Fibroblast of skin of right biceps (primary cell): Measurements from ENCODE around the gene RNF19B.
A peak's percentile ranks its signal among the peaks of the same experiment; 100 is the strongest.
"Not testable (repeated sequence)": the region's sequence is repeated elsewhere in the genome, so short reads cannot be mapped to it uniquely, and the experiment has no call there.

Experiments used
- DNase-seq: peaks from one replicate; pipeline ENCODE4 v3.0.0-alpha.2; 2013

RNF19B gene

DNA sequence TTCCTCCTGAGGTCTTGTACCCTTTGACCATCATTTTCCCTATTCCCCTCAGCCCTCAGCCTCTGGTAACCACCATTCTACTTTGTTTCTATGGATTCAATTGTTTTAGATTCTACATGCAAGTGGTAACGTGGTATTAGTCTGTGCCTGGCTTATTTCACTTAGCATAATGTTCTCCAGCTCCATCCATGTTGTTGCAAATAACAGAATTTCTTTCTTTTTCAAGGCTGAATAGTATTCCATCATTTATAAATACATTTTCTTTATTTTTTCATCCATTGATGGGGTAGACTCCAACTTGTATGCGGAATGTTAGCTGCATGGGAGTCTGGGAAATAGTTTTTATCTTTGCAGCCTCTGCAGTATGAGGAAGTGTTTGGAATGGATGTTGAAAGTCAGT is 37.2 kb downstream of the RNF19B start:
- no peak for DNase-seq

DNA sequence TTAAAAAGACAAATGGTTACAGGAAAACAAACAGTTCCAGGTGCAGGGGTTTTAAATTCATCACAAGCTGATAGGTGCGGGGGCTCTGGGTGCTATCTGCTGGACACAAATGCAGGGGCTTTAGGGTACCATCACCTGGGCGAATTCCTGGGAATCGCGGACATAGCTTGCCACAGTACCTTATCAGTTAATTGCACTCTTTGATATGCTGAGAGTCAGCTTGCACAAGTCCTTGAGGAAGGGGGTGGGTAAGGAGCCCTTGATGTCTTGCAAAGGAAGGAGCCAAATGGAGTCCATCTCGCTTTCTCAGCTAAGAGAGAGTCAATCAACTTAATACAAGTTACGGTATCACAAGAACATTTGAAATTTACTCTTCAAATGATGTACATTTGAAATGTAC is 38.0 kb downstream of the RNF19B start:
- DNase-seq: no peak

DNA sequence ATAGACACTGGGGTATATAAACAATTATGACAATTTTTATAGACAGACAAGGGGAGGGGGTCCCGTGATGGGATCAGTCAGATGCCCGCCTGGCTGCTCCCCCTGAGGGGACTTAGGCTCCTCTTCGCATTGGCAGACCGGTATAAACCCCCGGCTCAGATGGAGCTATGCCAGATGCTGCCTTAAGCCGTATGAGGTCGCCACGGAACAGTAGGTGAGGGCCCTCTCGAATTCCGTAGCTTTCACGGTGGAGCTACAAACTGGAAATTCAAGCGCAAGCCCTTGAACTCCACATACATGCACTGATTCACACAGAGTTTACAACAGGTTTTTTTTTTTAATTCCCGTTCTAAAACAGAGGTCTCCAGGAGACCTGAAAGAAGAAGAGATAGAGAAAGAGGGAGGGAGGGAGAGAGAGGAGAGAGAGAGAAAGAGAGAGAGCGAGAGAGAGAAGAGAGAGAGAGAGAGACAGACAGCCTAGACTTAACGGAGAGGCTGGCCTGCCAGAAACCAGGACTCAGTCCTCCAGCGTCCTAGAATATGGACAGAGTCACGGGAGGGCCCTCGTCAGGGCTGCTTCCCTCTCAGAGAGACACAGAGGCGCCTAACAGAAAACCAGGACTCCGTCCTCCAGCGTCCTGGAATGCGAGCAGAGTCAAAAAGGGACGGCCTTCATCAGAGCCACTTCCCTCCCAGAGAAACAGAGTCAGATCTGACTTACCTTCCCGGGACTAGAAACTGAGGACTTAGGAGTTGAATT is 39.0 kb downstream of the RNF19B start:
- DNase-seq: peak; percentile 48

DNA sequence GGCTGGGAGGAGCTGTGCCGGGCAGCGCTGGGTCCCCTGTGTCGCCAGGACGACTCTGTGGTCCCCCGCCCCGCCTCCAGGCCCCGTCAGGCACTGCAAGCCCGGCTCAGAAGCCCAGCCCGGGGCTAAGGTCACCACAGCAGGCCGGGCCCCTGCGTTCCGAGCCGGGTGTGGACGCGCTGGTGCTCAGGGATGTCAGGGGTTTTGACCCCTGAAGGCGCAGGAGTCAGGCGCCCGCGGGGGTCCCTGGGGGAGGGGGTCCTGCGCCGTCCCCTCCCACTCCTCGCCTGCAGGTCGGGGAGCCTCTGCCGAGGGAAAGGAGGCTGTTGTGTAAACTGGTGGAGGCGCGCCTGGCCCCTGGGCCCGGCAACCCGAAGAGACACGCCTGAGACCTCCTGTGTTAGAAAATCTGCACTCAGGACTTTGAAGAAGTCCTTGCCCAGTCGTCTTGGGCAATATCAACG is 39.7 kb downstream of the RNF19B start:
- no peak for DNase-seq

DNA sequence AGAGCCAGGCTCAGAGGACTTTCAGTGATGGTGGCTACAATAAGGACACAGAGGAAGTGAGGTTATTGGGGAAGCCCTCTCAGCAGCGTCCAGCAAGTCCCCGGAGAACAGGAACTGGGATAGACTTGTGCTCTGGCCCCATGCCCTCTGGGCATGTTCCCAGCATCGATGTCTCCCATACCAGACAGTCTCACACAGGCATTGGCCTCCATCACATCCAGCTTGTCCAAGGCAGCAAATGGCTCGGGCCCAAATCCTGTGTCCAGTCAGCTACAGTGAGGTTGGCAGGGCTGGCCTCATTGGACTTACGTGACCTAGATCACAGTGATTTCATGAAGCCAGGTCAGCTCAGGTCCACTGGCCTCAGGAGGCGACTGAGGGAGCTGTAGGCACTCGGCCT is 43.8 kb downstream of the RNF19B start:
- peak; percentile 16 for DNase-seq

DNA sequence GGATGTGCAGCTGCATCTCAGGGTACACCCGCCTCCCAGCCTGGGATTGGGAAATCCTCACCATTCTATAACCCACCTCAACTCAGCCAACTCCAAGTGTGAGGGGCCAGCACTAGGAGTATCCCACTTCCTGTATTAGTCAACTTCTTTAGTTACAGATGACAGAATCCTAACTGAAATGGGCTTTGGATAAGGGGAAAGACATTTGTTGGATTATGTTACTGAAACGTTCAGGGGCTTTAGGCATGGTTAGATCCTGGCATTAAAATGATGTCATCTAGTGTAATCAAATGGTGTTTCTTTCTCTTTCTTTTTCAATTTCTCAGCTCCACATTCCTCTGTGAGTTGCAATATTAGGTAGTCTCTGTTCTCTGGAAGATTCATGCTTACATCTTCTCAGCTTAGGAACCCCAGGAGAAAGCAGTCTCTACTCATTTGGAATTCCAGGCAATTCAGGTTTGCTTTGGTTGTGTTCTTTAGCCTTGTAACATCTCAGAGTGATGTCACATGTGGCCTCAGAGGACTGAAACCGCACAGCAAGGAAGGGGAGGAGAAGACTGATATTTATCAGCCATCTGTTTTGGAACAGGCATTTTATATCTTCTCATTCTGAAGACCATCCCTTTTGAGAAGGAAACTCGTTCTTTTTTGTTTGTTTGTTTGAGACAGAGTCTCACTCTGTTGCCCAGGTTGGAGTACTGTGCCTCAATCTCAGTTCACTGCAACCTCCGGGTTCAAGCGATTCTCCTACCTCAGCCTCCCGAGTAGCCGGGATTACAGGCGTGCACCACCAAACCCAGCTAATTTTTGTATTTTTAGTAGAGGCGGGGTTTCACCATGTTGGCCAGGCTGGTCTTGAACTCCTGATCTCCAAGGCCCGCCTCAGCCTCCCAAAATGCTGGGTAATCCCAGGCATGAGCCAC is 44.5 kb downstream of the RNF19B start:
- peak; percentile 78 for DNase-seq

DNA sequence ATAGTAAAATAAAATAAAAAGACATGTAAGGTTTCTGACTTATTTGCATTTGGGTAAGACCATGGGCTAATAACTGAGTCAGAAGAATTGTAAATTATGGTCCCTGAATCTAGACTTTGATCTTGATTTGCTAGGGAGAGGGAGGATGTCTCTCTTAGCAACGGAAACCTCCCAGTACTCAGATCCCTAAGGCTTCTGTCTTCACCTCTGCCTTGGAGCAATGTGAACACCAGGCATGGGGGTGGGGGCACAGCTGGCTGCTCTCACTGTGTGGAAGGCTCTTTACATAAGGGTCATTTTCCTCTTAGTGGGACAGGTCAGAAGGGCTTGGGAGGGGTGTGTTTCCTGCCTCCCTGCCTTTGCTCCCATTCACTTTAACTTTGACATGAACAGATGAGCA is 46.4 kb downstream of the RNF19B start:
- no peak for DNase-seq

DNA sequence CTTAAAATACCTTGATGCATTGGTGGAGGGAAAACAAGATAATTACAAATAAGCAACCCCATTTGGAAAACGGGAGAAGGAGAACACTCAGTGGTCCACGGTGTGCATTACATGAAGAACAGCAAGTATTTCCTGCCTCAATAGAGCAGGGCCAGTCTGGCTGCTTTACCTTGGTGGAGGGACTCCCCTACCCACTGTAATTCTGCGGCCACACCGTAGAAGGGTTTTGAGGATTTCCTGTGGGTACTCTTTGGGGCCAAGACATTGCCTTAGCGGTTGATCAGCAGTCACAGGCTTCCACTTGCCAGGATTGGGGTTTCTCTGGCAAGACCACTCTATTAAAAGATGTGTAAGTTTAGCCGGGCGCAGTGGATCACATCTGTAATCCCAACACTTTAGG is 47.1 kb downstream of the RNF19B start:
- no peak for DNase-seq

DNA sequence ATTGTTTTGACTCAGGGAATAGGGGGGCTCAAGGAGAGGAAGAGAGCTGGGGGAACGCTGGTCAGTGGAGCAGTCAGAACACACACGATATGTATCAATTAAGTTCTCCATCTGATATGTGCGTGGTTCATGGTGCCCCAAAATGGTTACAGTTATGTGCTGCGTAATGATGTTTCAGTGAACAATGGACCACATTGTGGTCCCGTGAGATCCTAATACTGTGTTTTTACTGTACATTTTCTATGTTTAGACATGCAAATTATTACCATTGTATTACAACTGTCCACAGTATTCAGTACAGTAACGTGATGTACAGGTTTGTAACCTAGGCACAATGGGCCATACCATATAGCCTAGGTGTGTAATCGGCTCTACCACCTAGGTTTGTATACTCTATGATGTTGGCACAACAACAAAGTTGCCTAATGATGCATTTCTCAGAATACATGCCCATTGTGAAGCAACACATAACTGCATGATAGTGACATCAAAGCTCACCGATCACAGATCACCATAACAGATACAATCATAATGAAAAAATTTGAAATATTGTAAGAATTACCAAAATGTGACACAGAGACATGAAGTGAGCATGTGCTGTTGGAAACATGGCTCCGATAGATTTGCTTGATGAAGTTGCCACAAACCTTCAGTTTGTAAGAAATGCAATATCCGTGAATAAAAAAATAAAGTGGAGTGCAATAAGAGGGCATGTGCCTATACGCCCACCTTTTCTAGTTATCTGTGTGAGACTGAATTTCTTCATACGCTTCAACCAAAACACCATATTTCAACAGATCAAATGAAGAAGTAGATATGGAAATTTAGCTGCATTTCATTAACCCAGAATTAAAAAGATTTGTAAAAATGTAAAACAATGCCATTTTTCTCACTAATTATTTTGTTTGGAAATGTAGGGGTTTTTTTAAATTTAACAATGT is 48.6 kb downstream of the RNF19B start:
- DNase-seq: peak; percentile 31

DNA sequence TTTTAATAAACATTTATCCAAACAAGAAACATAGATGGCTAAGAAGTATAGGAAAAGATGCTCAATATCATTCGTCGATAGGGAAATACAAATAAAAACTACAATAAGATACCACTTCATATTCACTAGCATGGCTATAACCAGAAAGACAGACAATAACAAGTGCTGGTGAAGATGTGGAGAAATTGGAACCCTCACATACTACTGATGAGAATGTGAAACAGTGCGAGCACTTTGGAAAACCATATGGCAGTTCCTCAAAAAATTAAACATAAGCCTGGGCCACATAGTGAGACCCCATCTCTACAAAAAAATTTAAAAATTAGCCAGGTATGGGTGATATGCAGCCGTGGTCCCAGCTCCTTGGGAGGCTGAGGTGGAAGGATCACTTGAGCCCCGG is 54.3 kb downstream of the RNF19B start:
- no peak for DNase-seq

DNA sequence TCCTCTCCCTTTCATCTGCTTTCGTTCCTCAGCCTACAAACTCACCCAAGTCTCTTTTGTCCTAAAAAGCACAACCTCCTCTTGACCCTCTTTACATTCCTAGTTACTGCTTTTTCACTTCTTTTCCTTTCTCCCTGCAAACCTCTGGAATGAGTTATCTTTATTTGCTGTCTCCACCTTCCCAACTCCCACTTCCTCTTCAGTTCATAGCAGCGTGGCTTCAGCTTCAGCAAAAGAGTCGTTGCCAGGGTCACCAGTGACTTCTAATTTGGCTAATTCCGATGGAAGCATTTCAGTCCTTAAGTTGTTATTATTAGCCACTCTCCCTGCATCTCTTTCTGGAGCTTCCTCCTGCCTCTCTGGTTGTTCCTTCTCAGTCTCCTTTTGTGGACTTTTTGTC is 57.2 kb downstream of the RNF19B start:
- DNase-seq: peak; percentile 60

DNA sequence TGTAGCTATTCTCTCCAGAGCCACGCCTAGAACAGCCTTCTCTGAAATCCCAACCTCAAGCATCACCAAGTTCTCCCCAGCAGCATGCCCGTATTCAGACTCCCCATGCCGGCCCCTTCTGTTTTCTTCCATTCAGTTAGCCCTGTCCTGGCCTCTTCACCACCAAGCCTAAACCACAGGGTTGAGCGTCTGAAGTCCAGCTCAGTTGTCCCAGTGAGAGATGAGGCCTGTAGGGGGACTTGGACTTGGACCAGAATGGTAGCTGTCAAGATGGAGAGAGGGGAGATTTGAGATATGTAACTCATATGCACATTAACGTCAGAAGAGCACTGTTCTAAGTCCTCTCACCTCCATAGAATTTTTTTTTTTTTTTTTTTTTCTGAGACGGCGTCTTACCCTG is 58.0 kb downstream of the RNF19B start:
- DNase-seq: no peak

DNA sequence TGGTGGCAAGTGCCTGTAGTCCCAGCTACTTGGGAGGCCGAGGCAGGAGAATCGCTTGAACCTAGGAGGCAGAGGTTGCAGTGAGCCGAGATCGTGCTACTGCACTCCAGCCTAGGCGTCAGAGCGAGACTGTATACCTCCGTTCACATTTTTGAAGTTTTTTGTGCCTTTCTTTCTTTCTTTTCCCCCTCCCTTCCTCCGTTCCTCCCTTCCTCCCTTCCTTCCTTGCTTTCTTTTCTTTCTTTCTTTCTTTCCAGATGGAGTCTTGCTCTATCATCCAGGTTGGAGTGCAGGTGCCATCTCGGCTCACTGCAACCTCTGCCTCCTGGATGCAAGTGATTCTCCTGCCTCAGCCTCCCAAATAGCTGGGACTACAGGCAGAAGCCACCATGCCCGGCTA is 59.0 kb downstream of the RNF19B start:
- DNase-seq: not testable (repeated sequence)

DNA sequence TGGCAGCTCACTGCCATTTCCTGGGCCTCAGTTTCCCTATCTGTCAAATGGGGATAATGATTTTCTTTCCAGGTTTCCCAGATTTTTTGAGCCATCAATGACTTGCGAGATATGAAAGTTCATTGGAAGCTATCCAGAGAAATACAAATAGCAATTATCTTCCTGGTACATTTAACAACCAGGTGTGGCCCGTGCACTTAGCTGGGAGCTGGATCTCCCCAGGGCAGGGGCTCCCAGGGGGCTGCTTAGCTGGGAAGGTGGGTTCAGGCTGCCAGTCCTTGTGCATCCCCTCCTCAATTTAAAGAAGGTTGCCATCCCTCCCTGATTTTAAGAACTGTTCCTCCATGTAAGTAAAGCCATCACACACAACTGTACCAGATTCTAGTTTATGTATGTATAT is 59.8 kb downstream of the RNF19B start:
- no peak for DNase-seq

DNA sequence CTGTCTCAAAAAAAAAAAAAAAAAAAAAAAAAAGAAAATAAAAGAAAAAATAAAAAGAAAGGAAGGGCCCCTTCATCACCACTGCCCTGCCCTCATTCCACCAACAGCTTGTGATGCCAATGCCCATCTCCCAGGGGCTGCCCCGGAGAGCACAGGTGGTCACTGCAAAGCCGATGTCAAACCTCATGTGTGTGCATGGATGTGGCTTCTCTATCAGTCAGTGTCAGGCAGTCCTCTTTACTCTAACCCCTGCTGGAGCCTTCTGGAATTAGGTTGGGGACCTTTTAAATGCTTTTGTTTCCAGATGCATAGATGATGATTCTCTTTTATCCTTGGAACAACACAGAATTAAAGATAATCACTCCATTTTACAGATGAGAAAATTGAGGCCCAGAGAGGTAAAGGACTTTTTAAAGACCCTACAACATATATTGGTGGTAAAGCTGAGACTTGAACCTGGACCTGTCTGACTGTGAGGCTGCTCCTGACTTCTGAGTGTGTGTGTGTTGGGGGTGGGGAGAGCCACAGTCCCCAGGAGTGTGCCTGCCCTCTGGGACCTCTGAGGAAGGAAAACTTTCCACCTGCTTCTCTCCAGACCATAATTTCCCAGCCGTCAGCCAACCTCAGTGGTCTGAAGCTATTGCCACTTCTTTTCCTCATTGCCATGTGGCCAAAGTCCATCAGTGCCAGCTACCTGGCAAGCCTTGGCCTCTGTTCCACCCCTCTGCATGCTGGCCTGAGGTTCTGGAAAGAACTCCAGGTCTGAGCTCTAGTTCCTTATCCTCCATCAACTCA is 60.4 kb downstream of the RNF19B start:
- no peak for DNase-seq

DNA sequence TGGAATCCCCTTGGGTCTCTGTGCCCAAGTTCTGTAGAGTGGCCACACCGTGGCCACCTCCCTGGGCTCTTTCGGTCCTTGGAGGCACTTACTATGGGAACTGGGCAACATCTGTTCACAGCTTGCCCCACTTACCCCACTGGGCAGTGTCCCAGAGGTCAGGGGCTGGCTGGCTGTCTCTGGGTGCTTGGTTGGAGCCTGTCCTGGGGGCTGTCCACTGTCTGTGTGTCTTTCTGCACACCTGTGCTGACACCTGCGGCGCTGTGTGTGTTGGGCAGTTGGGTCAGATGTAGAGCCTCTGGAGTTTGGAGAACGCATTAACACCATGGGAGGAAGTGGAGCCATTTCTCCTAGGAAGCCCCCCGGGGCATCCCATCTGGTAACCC is 62.1 kb downstream of the RNF19B start:
- no peak for DNase-seq

DNA sequence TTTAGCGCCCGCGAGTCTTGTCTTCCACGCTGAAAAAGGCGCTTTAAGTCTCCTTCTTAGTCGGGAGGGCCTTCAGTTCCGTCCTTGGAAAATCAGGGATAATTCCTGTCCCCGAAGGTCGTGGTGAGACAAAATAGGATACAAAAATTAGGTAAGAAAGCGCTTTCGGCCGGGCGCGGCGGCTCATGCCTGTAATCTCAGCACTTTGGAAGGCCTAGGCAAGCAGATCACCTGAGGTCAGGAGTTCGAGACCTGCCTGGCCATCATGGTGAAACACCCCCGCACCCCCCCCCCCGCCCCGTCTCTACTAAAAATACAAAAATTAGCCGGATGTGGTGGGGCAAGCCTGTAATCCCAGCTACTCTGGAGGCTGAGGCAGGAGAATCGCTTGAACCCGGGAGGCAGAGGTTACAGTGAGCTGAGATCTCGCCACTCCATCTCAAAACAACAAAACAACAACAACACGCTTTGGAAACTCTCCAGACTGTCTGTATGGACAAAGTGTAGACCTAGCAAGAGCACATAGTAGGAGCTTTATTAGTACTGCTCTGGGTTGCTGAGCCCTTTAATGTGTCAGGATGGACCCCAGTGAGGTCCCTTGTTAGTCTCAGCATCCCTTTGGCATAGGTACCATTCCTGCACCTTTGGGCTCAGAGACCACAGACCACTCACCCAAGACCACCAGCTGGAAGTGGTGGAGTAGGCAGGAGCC is 62.6 kb downstream of the RNF19B start:
- no peak for DNase-seq

DNA sequence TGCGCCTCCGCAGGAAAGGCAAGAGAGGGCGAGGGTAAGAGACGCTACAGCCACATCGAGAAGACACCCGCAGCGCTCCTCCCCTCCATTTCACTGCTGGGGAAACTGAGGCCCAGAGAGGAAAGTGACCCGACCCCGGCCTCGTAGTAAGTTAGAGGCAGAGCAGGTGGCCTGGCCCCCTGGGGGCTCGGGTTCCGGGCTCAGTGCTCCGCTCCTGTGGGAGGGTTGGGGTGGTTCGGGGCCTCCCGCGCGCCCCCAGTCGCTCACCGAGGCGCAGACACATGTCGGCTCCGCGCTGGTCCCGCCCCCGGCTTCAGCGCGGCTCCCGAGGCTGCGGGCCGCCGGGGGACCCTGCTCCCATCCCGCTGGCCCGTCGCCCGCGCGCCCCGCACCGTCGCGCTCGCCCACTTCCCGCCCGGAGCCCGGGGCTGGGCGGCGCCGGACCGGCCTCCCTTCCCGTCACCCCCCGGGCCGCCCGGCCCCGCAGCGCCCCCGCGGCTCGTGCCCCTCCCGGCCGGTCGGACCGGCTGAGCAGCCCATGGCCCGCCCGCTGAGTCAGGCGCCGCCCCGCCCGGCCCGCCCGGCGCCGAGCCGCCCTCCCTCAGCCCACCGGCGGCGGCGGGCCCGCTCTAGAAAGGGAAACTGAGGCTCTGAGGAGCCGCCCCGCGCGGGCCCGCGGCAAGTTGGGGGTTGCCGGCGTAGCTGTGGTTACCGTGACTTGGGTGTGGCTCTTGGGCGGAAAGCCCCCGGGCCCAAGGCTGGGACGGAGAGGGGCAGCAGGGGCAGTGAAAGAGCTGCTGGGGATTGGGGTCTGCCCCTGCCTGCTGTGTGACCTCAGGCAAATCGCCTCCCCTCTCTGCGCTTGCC is 63.4 kb downstream of the RNF19B start, which contains the start of gene TMEM54:
TSS of gene TMEM54 (minus strand) at position 434 of the 867 bp plus-strand sequence. CDS start at position 283, 151 bp downstream.
- DNase-seq: peak; percentile 48

DNA sequence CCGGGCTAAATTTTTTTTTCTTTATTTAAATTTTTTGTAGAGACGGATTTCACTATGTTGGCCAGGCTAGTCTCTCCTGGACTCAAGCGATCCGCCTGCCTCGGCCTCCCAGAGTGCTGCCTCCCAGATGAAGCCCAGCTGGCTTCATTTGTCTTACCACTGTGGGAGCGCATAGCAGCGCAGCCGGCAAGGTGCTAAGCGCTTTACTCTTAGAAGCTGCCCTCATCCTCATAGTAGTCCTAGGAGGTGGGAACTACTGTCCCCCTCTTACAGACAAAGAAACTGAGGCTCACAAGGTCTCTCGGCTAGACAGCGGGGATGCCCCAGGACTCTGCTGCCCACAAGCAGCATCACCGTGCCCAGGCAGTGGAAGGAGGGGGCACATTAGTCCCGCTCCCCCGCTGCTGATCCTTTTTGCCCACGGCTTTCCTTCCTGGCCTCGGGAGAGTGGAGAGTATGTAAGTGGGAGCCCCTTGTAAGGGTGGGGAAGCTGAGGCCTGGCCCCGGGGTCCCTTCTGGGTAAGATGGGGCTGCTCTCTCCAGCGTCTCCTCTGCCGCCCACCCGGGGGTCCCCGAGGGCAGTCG is 64.1 kb downstream of the RNF19B start:
- no peak for DNase-seq
